Stomach (tissue), 9 donors: ENCODE data around the gene ACVR2A. TPM values are rescaled to one million over a fixed set of nuclear protein-coding genes. Genes with fewer than 3 reads are reported as not detected.

Experiments
- DNase-seq, 2 donors: peaks; one replicate each; pipeline versions ENCODE4 v3.0.0 to v3.0.0-alpha.2; 2013 to 2019
- H3K27ac ChIP-seq, 5 donors: fragments of 200-600 bp in 4 of 5; sonication (generic) in 4 of 5; one replicate each; pipeline ENCODE4 v1.5.1; 2013 to 2019; ENCODE audit warnings: mild to moderate bottlenecking in 1 of 5, moderate library complexity in 1 of 5
- H3K27me3 ChIP-seq, 3 donors: fragments of 200-600 bp; sonication (generic); one replicate each; pipeline ENCODE4 v1.5.1; 2017 to 2019; ENCODE audit warnings: mixed run types in 1 of 3
- H3K36me3 ChIP-seq, 4 donors: fragments of 200-600 bp; sonication (generic); 1 replicate in 3 of 4; 2 replicates in 1 of 4; pipeline ENCODE4 v1.5.1; 2016 to 2019
- H3K4me1 ChIP-seq, 4 donors: fragments of 200-600 bp; sonication (generic); one replicate each; pipeline ENCODE4 v1.5.1; 2016 to 2019
- H3K4me3 ChIP-seq, 4 donors: fragments of 200-600 bp; sonication (generic) in 3 of 4; one replicate each; pipeline ENCODE4 v1.5.1; 2016 to 2019; ENCODE audit warnings: mild to moderate bottlenecking in 1 of 4
- H3K9me3 ChIP-seq, 4 donors: fragments of 200-600 bp; sonication (generic); one replicate each; pipeline ENCODE4 v1.5.1; 2016 to 2019
- CTCF ChIP-seq, 7 experiments: fragments of 450-650 bp in 4 of 7; fragments of 200-600 bp in 3 of 7; sonication (generic) in 3 of 7; IDR thresholded peaks; one replicate each; pipeline ENCODE4 v1.5.1; 2016 to 2019; ENCODE audit warnings: antibody characterized with exemption in 7 of 7, control low read depth in 2 of 7, mild to moderate bottlenecking in 1 of 7
- EP300 ChIP-seq: sonication (generic); formaldehyde crosslinking; IDR thresholded peaks from one replicate; pipeline ENCODE4 v1.6.1; 2017; ENCODE audit warnings: antibody characterized with exemption
- POLR2A ChIP-seq, 4 donors: fragments of 450-650 bp; IDR thresholded peaks; one replicate each; pipeline ENCODE4 v1.6.1; 2016; ENCODE audit warnings: antibody characterized with exemption in 4 of 4, control low read depth in 2 of 4, mild to moderate bottlenecking in 1 of 4, moderate library complexity in 1 of 4
- POLR2AphosphoS5 ChIP-seq, 3 donors: sonication (generic); formaldehyde crosslinking; IDR thresholded peaks; one replicate each; pipeline ENCODE4 v1.6.1; 2016; ENCODE audit warnings: antibody characterized with exemption in 3 of 3
- WGBS, 5 donors: extraction: QIAGEN DNeasy Blood & Tissue Kit in 3 of 5; methylation state at CpG; one replicate each; pipeline versions ENCODE4 v1.1.5 to v1.1.7; 2013 to 2018; 5-methylcytosine and 5-hydroxymethylcytosine counted together
- intact Hi-C: fragments of 100-400 bp; cut with DNase I; formaldehyde crosslinking; loops from one replicate; pipeline ENCODE4 v1.15.1; 2023; ENCODE audit warnings: low total_unique reads
- polyA plus RNA-seq, 3 donors: library from polyadenylated mRNA; stranded (reverse); fragments of 200-250 nt; gene quantifications; one replicate each; pipeline ENCODE4 v1.2.3, GENCODE V29; 2013
- total RNA-seq, 5 donors: library from RNA; depleted of rRNA; stranded (reverse); fragments of >200 nt; gene quantifications; one replicate each; pipeline versions ENCODE4 v1.1.0 to v1.2.3, GENCODE V29; 2014 to 2016
- donor health status: healthy with polysubstance abuse.
- donor health status: Bipolar disorder and iron deficiency.
- donor health status: healthy.

Gene ACVR2A
- total and polyA plus RNA-seq, 8 donors = 1.9 to 46.8 (median 11.6) TPM

- intact Hi-C loops = no loop called here
- TF ChIP-seq CTCF (IDR thresholded peaks at IDR 0.05) (no peak), POLR2AphosphoS5 (IDR thresholded peaks at IDR 0.05) (no peak), POLR2A (IDR thresholded peaks at IDR 0.05) (no peak), EP300 (no peak)
- H3K27me3 ChIP-seq = no peaks in the 10 kb centered on the region
- no peaks in the 10 kb centered on the region for H3K36me3 ChIP-seq
- no peaks in the 10 kb centered on the region for H3K9me3 ChIP-seq
- no peak overlapping the region for H3K4me3 ChIP-seq
- no peak overlapping the region for H3K27ac ChIP-seq
- peaks cover 6 to 61% (median 26%) of the 10 kb centered on the region in 4 donors for H3K4me1 ChIP-seq
- no peak for DNase-seq
Measured at GRCh38 chr2:147865560-147865959, 20.7 kb downstream of the ACVR2A start.

DNA sequence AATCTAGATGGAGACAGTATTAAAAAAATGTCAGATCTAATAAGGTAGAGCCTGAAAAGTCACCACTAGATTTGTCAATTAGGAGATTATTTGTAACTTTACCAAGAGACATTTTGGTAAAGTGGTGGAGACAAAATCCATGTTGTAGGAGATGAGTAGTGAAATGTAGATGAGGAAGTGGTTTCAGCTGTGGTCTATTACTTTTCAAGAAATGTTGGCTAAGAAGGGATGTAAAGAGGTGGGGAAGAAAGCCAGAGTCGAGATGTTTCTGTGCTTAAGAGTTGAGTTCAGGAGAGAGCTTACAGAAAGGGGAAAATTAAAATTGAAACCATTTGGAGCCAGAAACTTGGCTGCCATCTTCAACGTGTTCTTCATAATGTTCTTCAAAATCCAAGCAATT, 22.2 kb downstream of the ACVR2A start:
- Histone ChIP-seq H3K27ac (no peak overlapping the region), H3K36me3 (no peaks in the 10 kb centered on the region), H3K9me3 (no peaks in the 10 kb centered on the region), H3K27me3 (no peaks in the 10 kb centered on the region), H3K4me1 (peaks cover 6 to 53% (median 23%) of the 10 kb centered on the region in 4 donors), H3K4me3 (no peak overlapping the region)
- 69 to 88% (median 74%) methylated on average over 2 of the region's 2 CpGs for WGBS, 5 donors
- TF ChIP-seq CTCF (IDR thresholded peaks at IDR 0.05) (no peak), POLR2A (IDR thresholded peaks at IDR 0.05) (no peak), POLR2AphosphoS5 (IDR thresholded peaks at IDR 0.05) (no peak), EP300 (no peak)
- intact Hi-C loops = no loop called here
- no peak for DNase-seq

DNA sequence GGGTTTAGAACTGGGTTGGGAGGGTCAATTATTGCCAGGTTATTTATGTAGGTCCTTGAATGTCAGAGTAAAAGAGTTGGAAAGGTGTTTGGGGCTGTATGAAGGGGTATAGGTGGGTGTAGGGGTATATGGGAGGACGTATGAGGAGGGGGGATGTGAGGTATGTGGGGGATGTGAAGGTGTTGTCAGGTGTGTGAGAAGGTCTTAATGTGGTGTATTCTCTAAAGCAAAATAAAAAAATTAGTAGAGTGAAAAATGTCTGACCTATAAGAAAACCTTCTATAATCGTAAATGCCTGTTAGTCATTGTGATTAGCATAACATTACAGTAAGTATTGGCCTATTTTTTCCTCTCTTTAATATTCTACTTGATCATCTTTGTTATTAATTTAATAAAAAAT, 25.1 kb downstream of the ACVR2A start:
- H3K9me3 ChIP-seq = no peaks in the 10 kb centered on the region
- H3K4me1 ChIP-seq = peaks cover 0 to 48% (median 12%) of the 10 kb centered on the region in 4 donors
- no peaks in the 10 kb centered on the region for H3K27me3 ChIP-seq
- H3K36me3 ChIP-seq = no peaks in the 10 kb centered on the region
- no peak for TF ChIP-seq POLR2A (IDR thresholded peaks at IDR 0.05)
- TF ChIP-seq EP300 = no peak
- TF ChIP-seq POLR2AphosphoS5 (IDR thresholded peaks at IDR 0.05) = no peak
- H3K4me3 ChIP-seq = no peak overlapping the region
- WGBS, 5 donors = 72 to 88% (median 77%) methylated on average over 2 of the region's 2 CpGs
- no peak overlapping the region for H3K27ac ChIP-seq
- DNase-seq = no peak
- intact Hi-C loops = no loop called here

GRCh38 chr2:147872967-147873366, 28.1 kb downstream of the ACVR2A start:
- intact Hi-C loops = no loop called here
- no peak for DNase-seq
- Histone ChIP-seq H3K27me3 (no peaks in the 10 kb centered on the region), H3K9me3 (no peaks in the 10 kb centered on the region), H3K4me1 (peaks cover 3 to 69% (median 26%) of the 10 kb centered on the region in 4 donors), H3K36me3 (no peaks in the 10 kb centered on the region), H3K4me3 (no peak overlapping the region), H3K27ac (no peak overlapping the region)
- no peak for TF ChIP-seq POLR2AphosphoS5 (IDR thresholded peaks at IDR 0.05)
- TF ChIP-seq POLR2A (IDR thresholded peaks at IDR 0.05) = no peak
- TF ChIP-seq CTCF (IDR thresholded peaks at IDR 0.05) = no peak
- TF ChIP-seq EP300 = no peak

GRCh38 chr2:147873859-147874483, 29.1 kb downstream of the ACVR2A start:
- Histone ChIP-seq H3K27me3 (no peaks in the 10 kb centered on the region), H3K36me3 (no peaks in the 10 kb centered on the region), H3K4me3 (no peak overlapping the region), H3K27ac (no peak overlapping the region), H3K4me1 (peaks cover 0 to 73% (median 23%) of the 10 kb centered on the region in 4 donors), H3K9me3 (no peaks in the 10 kb centered on the region)
- DNase-seq = no peak
- WGBS, 5 donors = 80 to 100% (median 97%) methylated on average over 1 of the region's 1 CpG
- intact Hi-C loops = no loop called here
- no peak for TF ChIP-seq CTCF (IDR thresholded peaks at IDR 0.05)
